Brain microvascular endothelial cell (primary cell): ENCODE data around the gene HTR5A.

ENCODE experiments used
- DNase-seq: peaks from one replicate; pipeline ENCODE4 v3.0.0-alpha.2; 2020
- H3K27ac ChIP-seq: fragments of 250-450 bp; sonication (Bioruptor Pico); 2 replicates; pipeline ENCODE4 v1.5.1; 2020; ENCODE audit warnings: mild to moderate bottlenecking, moderate library complexity
- H3K27me3 ChIP-seq: fragments of 250-450 bp; sonication (Bioruptor Pico); replicated peaks from 2 replicates; pipeline ENCODE4 v1.5.1; 2020; ENCODE audit warnings: mild to moderate bottlenecking
- H3K36me3 ChIP-seq: fragments of 250-450 bp; sonication (Bioruptor Pico); replicated peaks from 2 replicates; pipeline ENCODE4 v1.5.1; 2020; ENCODE audit warnings: mild to moderate bottlenecking
- H3K4me3 ChIP-seq: 2 replicates; pipeline ENCODE4 v1.5.1; 2011; ENCODE audit warnings: low read depth, mild to moderate bottlenecking, control low read depth, low read length, moderate library complexity
- CTCF ChIP-seq: IDR thresholded peaks from 2 replicates; pipeline ENCODE4 v1.5.1; 2011; ENCODE audit warnings: low read depth, mild to moderate bottlenecking, moderate library complexity, low read length, control low read depth, inconsistent platforms; ENCODE audit errors: missing control alignments
- in situ Hi-C: cut with HindIII; loops from 2 replicates; pipeline ENCODE4 v1.10.0; 2017; ENCODE audit warnings: low sequenced_read_pairs, low pct_ligation_motif_present

HTR5A gene

GRCh38 chr7:155071121-155071651 is 1.1 kb downstream of the HTR5A start:
- no peak for DNase-seq
- in situ Hi-C loops: no loop called here
- no peaks in the 10 kb centered on the region for H3K36me3 ChIP-seq
- TF ChIP-seq CTCF: no peak
- no peak overlapping the region for H3K27ac ChIP-seq
- peaks cover 5% of the 10 kb centered on the region for H3K27me3 ChIP-seq
- no peak overlapping the region for H3K4me3 ChIP-seq

GRCh38 chr7:155071916-155072571 is 1.9 kb downstream of the HTR5A start:
- H3K4me3 ChIP-seq: no peak overlapping the region
- DNase-seq: no peak
- no peak for TF ChIP-seq CTCF
- peaks cover 5% of the 10 kb centered on the region for H3K27me3 ChIP-seq
- H3K36me3 ChIP-seq: no peaks in the 10 kb centered on the region
- in situ Hi-C loops: no loop called here
- no peak overlapping the region for H3K27ac ChIP-seq

GRCh38 chr7:155073922-155074321 is 3.8 kb downstream of the HTR5A start:
- Histone ChIP-seq H3K4me3 (no peak overlapping the region), H3K27me3 (peaks cover 5% of the 10 kb centered on the region), H3K36me3 (no peaks in the 10 kb centered on the region), H3K27ac (no peak overlapping the region)
- DNase-seq: no peak
- in situ Hi-C loops: no loop called here
- no peak for TF ChIP-seq CTCF

- no peak overlapping the region for H3K27ac ChIP-seq
- in situ Hi-C loops: no loop called here
- H3K36me3 ChIP-seq: no peaks in the 10 kb centered on the region
- no peak for TF ChIP-seq CTCF
- no peak overlapping the region for H3K4me3 ChIP-seq
- H3K27me3 ChIP-seq: no peaks in the 10 kb centered on the region
- DNase-seq: no peak
These were observed 13.9 kb downstream of the HTR5A start for GRCh38 chr7:155084021-155084420.

GRCh38 chr7:155084969-155085368 is 14.8 kb downstream of the HTR5A start:
- in situ Hi-C loops: no loop called here
- H3K36me3 ChIP-seq: no peaks in the 10 kb centered on the region
- no peak overlapping the region for H3K4me3 ChIP-seq
- TF ChIP-seq CTCF: no peak
- DNase-seq: no peak
- H3K27ac ChIP-seq: no peak overlapping the region
- no peaks in the 10 kb centered on the region for H3K27me3 ChIP-seq

GRCh38 chr7:155090684-155091083 is 20.6 kb downstream of the HTR5A start:
- no peak for DNase-seq
- Histone ChIP-seq H3K27ac (no peak overlapping the region), H3K27me3 (no peaks in the 10 kb centered on the region), H3K36me3 (no peaks in the 10 kb centered on the region), H3K4me3 (no peak overlapping the region)
- in situ Hi-C loops: no loop called here
- TF ChIP-seq CTCF: no peak
